ENCODE measurements around the gene HLA-B.
A peak's percentile ranks its signal among the peaks of the same experiment; 100 is the strongest.

GRCh38 chr6:31399589-31400466, 42.8 kb upstream of the HLA-B start:
- TF ChIP-seq CTCF (IDR thresholded peaks at IDR 0.05): peak; percentile 74 to 92 (median 80)
- TF ChIP-seq POLR2A (IDR thresholded peaks at IDR 0.05): no peak
